ENCODE data around the gene ZNF554.

DNA sequence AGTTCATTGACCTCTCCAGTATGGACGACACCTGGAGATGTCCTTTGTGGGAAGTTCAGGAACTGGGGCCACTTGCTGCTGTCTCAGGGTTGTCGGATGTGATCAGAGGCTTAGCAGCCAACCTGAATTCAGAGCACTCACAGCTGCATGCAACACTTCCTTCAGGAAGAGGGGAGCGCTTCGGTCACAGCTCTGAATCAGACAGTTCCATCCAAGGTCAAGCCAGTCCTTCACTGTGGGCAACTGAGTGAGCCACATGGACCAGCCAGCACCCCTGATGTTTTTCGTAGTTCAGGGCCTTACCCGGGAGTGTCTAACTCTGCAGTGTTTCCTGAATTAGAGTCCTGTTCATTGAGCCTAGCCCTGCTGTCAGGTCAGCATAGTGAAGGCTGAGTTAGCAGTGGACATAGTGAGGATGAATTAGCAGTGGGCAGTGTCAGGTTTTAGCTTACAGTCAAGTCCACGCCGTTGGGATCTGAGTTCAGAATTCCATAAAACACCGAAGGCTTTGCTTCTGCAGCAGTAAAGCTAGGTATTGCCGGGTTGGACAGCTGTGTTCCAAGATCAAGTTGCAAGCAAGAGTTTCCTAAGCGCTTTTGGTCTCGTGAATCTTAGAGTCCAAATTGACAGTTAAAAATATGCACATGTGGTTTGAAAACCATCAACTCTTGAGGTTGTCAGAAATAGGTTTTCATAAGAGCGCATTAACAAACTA is 26.7 kb downstream of the ZNF554 start:
- TF ChIP-seq, protein P1, sequence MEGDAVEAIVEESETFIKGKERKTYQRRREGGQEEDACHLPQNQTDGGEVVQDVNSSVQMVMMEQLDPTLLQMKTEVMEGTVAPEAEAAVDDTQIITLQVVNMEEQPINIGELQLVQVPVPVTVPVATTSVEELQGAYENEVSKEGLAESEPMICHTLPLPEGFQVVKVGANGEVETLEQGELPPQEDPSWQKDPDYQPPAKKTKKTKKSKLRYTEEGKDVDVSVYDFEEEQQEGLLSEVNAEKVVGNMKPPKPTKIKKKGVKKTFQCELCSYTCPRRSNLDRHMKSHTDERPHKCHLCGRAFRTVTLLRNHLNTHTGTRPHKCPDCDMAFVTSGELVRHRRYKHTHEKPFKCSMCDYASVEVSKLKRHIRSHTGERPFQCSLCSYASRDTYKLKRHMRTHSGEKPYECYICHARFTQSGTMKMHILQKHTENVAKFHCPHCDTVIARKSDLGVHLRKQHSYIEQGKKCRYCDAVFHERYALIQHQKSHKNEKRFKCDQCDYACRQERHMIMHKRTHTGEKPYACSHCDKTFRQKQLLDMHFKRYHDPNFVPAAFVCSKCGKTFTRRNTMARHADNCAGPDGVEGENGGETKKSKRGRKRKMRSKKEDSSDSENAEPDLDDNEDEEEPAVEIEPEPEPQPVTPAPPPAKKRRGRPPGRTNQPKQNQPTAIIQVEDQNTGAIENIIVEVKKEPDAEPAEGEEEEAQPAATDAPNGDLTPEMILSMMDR (IDR thresholded peaks at IDR 0.05 in 8 of 11, conservative IDR thresholded peaks at IDR 0.05 in 3 of 11) = no peak
- TF ChIP-seq POLR2A (IDR thresholded peaks at IDR 0.05) = no peak
